ENCODE data around the gene CNTN4. TPM values are rescaled to one million over a fixed set of nuclear protein-coding genes. Genes with fewer than 3 reads are reported as not detected.

CNTN4 gene
- total RNA-seq, 4 donors from 2014 or later: 5.8 to 15.5 (median 9.0) TPM

GRCh38 chr3:3084890-3085289 lies 986.2 kb downstream of the CNTN4 start:
- no peaks in the 10 kb centered on the region for H3K9me3 ChIP-seq
- WGBS, 2 donors (ENCODE audit: low coverage in 1 of 2): 100% methylated on average over 1 of the region's 3 CpGs; no CpG with 5 or more reads in 1 of the 2 donors

GRCh38 chr3:3085782-3086181 lies 987.1 kb downstream of the CNTN4 start:
- H3K36me3 ChIP-seq: no peaks in the 10 kb centered on the region
- 81 to 85% methylated on average over 4 of the region's 6 CpGs for WGBS, 2 donors (ENCODE audit: low coverage in 1 of 2)
- no peak for ATAC-seq

More at GRCh38 chr3:3084890-3085289, 986.2 kb downstream of the CNTN4 start:
- no peak for ATAC-seq
- Histone ChIP-seq H3K36me3 (no peaks in the 10 kb centered on the region), H3K4me3 (no peak overlapping the region), H3K27me3 (no peaks in the 10 kb centered on the region), H3K27ac (no peak overlapping the region), H3K4me1 (no peaks in the 10 kb centered on the region)
- TF ChIP-seq POLR2A (IDR thresholded peaks at IDR 0.05): no peak
- TF ChIP-seq EP300 (IDR thresholded peaks at IDR 0.05): no peak
- TF ChIP-seq CTCF (IDR thresholded peaks at IDR 0.05): no peak
- TF ChIP-seq POLR2AphosphoS5 (IDR thresholded peaks at IDR 0.05): no peak

GRCh38 chr3:3086239-3086638 lies 987.6 kb downstream of the CNTN4 start:
- TF ChIP-seq CTCF (IDR thresholded peaks at IDR 0.05): no peak
- no peak for TF ChIP-seq POLR2AphosphoS5 (IDR thresholded peaks at IDR 0.05)
- TF ChIP-seq POLR2A (IDR thresholded peaks at IDR 0.05): no peak
- TF ChIP-seq EP300 (IDR thresholded peaks at IDR 0.05): no peak
- no peak for ATAC-seq
- 72 to 76% methylated on average over 5 to 6 of the region's 6 CpGs for WGBS, 2 donors (ENCODE audit: low coverage in 1 of 2)
- H3K4me1 ChIP-seq: no peaks in the 10 kb centered on the region
- no peaks in the 10 kb centered on the region for H3K36me3 ChIP-seq
- H3K4me3 ChIP-seq: no peak overlapping the region
- no peaks in the 10 kb centered on the region for H3K9me3 ChIP-seq
- H3K27me3 ChIP-seq: no peaks in the 10 kb centered on the region
- H3K27ac ChIP-seq: no peak overlapping the region

More at GRCh38 chr3:3085782-3086181, 987.1 kb downstream of the CNTN4 start:
- no peaks in the 10 kb centered on the region for H3K9me3 ChIP-seq
- H3K27me3 ChIP-seq: no peaks in the 10 kb centered on the region
- no peak overlapping the region for H3K4me3 ChIP-seq
- no peak overlapping the region for H3K27ac ChIP-seq
- no peaks in the 10 kb centered on the region for H3K4me1 ChIP-seq
- no peak for TF ChIP-seq POLR2A (IDR thresholded peaks at IDR 0.05)
- no peak for TF ChIP-seq EP300 (IDR thresholded peaks at IDR 0.05)

- H3K27me3 ChIP-seq: no peaks in the 10 kb centered on the region
- no peak overlapping the region for H3K27ac ChIP-seq
- no peaks in the 10 kb centered on the region for H3K4me1 ChIP-seq
- ATAC-seq: no peak
- TF ChIP-seq EP300 (IDR thresholded peaks at IDR 0.05): no peak
- no peak for TF ChIP-seq CTCF (IDR thresholded peaks at IDR 0.05)
- no peak for TF ChIP-seq POLR2AphosphoS5 (IDR thresholded peaks at IDR 0.05)
- no peak for TF ChIP-seq POLR2A (IDR thresholded peaks at IDR 0.05)
- H3K9me3 ChIP-seq: no peaks in the 10 kb centered on the region
- no peaks in the 10 kb centered on the region for H3K36me3 ChIP-seq
- H3K4me3 ChIP-seq: no peak overlapping the region
Observed at GRCh38 chr3:3087279-3087678, 988.6 kb downstream of the CNTN4 start.

GRCh38 chr3:3087716-3088465 lies 989.2 kb downstream of the CNTN4 start:
- no peaks in the 10 kb centered on the region for H3K4me1 ChIP-seq
- H3K36me3 ChIP-seq: no peaks in the 10 kb centered on the region
- WGBS, 2 donors (ENCODE audit: low coverage in 1 of 2): 60 to 64% methylated on average over 7 of the region's 7 CpGs
- H3K9me3 ChIP-seq: no peaks in the 10 kb centered on the region
- no peak overlapping the region for H3K27ac ChIP-seq
- H3K4me3 ChIP-seq: no peak overlapping the region
- no peaks in the 10 kb centered on the region for H3K27me3 ChIP-seq
- TF ChIP-seq EP300 (IDR thresholded peaks at IDR 0.05) (no peak), CTCF (IDR thresholded peaks at IDR 0.05) (no peak), POLR2AphosphoS5 (IDR thresholded peaks at IDR 0.05) (no peak), POLR2A (IDR thresholded peaks at IDR 0.05) (no peak)
- no peak for ATAC-seq

Measured in gastroesophageal sphincter (tissue), 4 donors.